Gastrocnemius medialis (tissue), 4 donors: ENCODE data around the gene TEX51.

Experiments used
- POLR2A ChIP-seq, 2 donors: fragments of 450-650 bp; IDR thresholded peaks; one replicate each; pipeline ENCODE4 v1.6.1; 2017; ENCODE audit warnings: antibody characterized with exemption in 2 of 2, mild to moderate bottlenecking in 2 of 2, moderate library complexity in 2 of 2
- TF ChIP-seq, protein P1 (sequence below), 5 experiments: fragments of 450-650 bp in 3 of 5; fragments of 200-600 bp in 2 of 5; sonication (generic) in 2 of 5; IDR thresholded peaks in 4 of 5; conservative IDR thresholded peaks in 1 of 5; 1 replicate in 4 of 5; 2 replicates in 1 of 5; pipeline ENCODE4 v1.5.1; 2016 to 2019; ENCODE audit warnings: antibody characterized with exemption in 5 of 5, mild to moderate bottlenecking in 3 of 5, moderate library complexity in 3 of 5

- TF ChIP-seq, protein P1, sequence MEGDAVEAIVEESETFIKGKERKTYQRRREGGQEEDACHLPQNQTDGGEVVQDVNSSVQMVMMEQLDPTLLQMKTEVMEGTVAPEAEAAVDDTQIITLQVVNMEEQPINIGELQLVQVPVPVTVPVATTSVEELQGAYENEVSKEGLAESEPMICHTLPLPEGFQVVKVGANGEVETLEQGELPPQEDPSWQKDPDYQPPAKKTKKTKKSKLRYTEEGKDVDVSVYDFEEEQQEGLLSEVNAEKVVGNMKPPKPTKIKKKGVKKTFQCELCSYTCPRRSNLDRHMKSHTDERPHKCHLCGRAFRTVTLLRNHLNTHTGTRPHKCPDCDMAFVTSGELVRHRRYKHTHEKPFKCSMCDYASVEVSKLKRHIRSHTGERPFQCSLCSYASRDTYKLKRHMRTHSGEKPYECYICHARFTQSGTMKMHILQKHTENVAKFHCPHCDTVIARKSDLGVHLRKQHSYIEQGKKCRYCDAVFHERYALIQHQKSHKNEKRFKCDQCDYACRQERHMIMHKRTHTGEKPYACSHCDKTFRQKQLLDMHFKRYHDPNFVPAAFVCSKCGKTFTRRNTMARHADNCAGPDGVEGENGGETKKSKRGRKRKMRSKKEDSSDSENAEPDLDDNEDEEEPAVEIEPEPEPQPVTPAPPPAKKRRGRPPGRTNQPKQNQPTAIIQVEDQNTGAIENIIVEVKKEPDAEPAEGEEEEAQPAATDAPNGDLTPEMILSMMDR (IDR thresholded peaks at IDR 0.05 in 4 of 5, conservative IDR thresholded peaks at IDR 0.05 in 1 of 5): no peak
- no peak for TF ChIP-seq POLR2A (IDR thresholded peaks at IDR 0.05)
Observed at GRCh38 chr2:126858991-126859390, 39.7 kb upstream of the TEX51 start.
